ENCODE results near the gene SDHB. TPM values are rescaled to one million over a fixed set of nuclear protein-coding genes. Genes with fewer than 3 reads are reported as not detected.

SDHB gene
- total and polyA plus RNA-seq, 2 of the 13 experiments (the other 11 are each of a cell fraction or from before 2014, with no cell fraction given), result 136 to 142 TPM

DNA sequence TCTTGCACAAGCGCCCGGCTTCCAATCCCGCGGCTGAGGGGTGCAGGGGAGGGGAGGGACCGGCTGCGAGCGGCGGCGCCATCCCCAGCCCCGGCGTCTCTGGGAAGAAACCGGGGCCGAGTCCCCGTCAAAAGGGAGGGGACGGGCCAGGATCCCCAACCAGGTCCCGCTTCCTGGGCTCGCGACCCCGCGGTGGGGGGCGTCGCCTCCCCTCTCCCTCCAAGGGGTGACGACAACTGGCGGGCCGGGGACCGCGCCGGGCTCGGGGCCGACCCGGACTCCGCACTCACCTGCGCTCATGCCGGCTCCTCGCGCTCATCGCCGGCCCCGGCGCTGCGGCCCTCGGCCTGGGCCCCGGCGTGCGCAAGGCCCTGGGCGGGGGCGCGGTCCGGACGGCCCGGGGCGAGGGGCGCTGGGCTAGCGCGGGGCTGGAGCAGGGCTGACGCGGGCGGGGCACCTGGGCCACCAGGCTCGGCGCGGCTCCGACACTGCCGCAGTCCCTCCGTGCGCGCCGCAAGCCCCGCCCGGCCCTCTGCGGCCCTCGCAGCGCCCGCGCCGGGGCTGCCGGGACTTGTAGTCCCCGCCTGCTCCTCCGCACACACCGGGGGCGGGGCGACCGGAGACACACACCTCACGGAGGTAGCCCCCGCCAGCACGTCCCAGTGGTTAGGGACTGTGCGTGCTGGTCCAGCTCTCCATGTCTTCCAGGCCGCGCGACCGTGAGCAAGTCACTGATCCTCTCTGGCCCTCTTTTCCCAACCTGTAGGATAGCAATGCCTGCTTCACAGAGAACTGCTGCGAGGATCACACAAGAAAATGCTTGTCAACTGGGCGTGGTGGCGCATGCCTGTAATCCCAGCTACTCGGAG lies 42.2 kb downstream of the SDHB start, which contains the start of gene ATP13A2 (continued):
- TF ChIP-seq, protein P1, sequence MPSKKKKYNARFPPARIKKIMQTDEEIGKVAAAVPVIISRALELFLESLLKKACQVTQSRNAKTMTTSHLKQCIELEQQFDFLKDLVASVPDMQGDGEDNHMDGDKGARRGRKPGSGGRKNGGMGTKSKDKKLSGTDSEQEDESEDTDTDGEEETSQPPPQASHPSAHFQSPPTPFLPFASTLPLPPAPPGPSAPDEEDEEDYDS (CRISPR knock-in tag; IDR thresholded peaks at IDR 0.05), result 0 out of 2 replicates have a peak, but pooled peaks have one; percentile 28
- TF ChIP-seq ZNF337 (CRISPR knock-in tag; IDR thresholded peaks at IDR 0.05; ENCODE audit: borderline replicate concordance, low read depth) (no peak), ZBTB8A (CRISPR knock-in tag; IDR thresholded peaks at IDR 0.05; ENCODE audit: borderline replicate concordance, low read depth) (no peak), ARHGAP35 (CRISPR knock-in tag; IDR thresholded peaks at IDR 0.05; ENCODE audit: borderline replicate concordance) (no peak), ADNP (CRISPR knock-in tag; IDR thresholded peaks at IDR 0.05) (no peak), HOXA3 (CRISPR knock-in tag; IDR thresholded peaks at IDR 0.05) (peak; percentile 81), ZFP36L2 (CRISPR knock-in tag; IDR thresholded peaks at IDR 0.05) (no peak), ZNF552 (CRISPR knock-in tag; IDR thresholded peaks at IDR 0.05; ENCODE audit: borderline replicate concordance) (no peak), RFX5 (IDR thresholded peaks at IDR 0.05; ENCODE audit: low read depth, low read length) (no peak), CEBPG (CRISPR knock-in tag; IDR thresholded peaks at IDR 0.05) (no peak), ZNF792 (CRISPR knock-in tag; IDR thresholded peaks at IDR 0.05) (no peak), NFKBIZ (CRISPR knock-in tag; IDR thresholded peaks at IDR 0.05) (no peak), ELF1 (CRISPR knock-in tag; IDR thresholded peaks at IDR 0.05) (peak; percentile 14; the same call in 1 of the 2 replicates), MIER3 (CRISPR knock-in tag; IDR thresholded peaks at IDR 0.05; ENCODE audit: borderline replicate concordance) (no peak; the same call in 1 of the 2 replicates), TCF12 (IDR thresholded peaks at IDR 0.05) (no peak), TCF12 (CRISPR knock-in tag; IDR thresholded peaks at IDR 0.05) (no peak), XRCC5 (optimal IDR thresholded peaks at IDR 0.05; ENCODE audit: low read length) (peak; percentile 48), JDP2 (CRISPR knock-in tag; IDR thresholded peaks at IDR 0.05; ENCODE audit: borderline replicate concordance) (no peak), MXI1 (IDR thresholded peaks at IDR 0.05; ENCODE audit: borderline replicate concordance, low read depth, low read length) (peak; percentile 63; the same call in 1 of the 3 replicates), TEAD2 (CRISPR knock-in tag; IDR thresholded peaks at IDR 0.05) (no peak)
- TF ChIP-seq, protein P2, sequence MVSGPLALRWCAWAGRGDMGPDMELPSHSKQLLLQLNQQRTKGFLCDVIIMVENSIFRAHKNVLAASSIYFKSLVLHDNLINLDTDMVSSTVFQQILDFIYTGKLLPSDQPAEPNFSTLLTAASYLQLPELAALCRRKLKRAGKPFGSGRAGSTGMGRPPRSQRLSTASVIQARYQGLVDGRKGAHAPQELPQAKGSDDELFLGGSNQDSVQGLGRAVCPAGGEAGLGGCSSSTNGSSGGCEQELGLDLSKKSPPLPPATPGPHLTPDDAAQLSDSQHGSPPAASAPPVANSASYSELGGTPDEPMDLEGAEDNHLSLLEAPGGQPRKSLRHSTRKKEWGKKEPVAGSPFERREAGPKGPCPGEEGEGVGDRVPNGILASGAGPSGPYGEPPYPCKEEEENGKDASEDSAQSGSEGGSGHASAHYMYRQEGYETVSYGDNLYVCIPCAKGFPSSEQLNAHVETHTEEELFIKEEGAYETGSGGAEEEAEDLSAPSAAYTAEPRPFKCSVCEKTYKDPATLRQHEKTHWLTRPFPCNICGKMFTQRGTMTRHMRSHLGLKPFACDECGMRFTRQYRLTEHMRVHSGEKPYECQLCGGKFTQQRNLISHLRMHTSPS (CRISPR knock-in tag; IDR thresholded peaks at IDR 0.05; ENCODE audit: low read depth), result no peak
- TF ChIP-seq, protein P3, sequence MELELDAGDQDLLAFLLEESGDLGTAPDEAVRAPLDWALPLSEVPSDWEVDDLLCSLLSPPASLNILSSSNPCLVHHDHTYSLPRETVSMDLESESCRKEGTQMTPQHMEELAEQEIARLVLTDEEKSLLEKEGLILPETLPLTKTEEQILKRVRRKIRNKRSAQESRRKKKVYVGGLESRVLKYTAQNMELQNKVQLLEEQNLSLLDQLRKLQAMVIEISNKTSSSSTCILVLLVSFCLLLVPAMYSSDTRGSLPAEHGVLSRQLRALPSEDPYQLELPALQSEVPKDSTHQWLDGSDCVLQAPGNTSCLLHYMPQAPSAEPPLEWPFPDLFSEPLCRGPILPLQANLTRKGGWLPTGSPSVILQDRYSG (CRISPR knock-in tag; IDR thresholded peaks at IDR 0.05), result no peak
- TF ChIP-seq, protein P4, sequence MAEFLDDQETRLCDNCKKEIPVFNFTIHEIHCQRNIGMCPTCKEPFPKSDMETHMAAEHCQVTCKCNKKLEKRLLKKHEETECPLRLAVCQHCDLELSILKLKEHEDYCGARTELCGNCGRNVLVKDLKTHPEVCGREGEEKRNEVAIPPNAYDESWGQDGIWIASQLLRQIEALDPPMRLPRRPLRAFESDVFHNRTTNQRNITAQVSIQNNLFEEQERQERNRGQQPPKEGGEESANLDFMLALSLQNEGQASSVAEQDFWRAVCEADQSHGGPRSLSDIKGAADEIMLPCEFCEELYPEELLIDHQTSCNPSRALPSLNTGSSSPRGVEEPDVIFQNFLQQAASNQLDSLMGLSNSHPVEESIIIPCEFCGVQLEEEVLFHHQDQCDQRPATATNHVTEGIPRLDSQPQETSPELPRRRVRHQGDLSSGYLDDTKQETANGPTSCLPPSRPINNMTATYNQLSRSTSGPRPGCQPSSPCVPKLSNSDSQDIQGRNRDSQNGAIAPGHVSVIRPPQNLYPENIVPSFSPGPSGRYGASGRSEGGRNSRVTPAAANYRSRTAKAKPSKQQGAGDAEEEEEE (CRISPR knock-in tag; IDR thresholded peaks at IDR 0.05; ENCODE audit: borderline replicate concordance), result no peak

Data from HepG2 (cell line).